Gastrocnemius medialis (tissue), 4 donors: ENCODE measurements around the gene KRTAP12-1.

Experiments
- CTCF ChIP-seq, 5 experiments: fragments of 450-650 bp in 3 of 5; fragments of 200-600 bp in 2 of 5; sonication (generic) in 2 of 5; IDR thresholded peaks in 4 of 5; conservative IDR thresholded peaks in 1 of 5; 1 replicate in 4 of 5; 2 replicates in 1 of 5; pipeline ENCODE4 v1.5.1; 2016 to 2019; ENCODE audit warnings: antibody characterized with exemption in 5 of 5, mild to moderate bottlenecking in 3 of 5, moderate library complexity in 3 of 5
- POLR2A ChIP-seq, 2 donors: fragments of 450-650 bp; IDR thresholded peaks; one replicate each; pipeline ENCODE4 v1.6.1; 2017; ENCODE audit warnings: antibody characterized with exemption in 2 of 2, mild to moderate bottlenecking in 2 of 2, moderate library complexity in 2 of 2

GRCh38 chr21:44703731-44704635, 22.0 kb upstream of the KRTAP12-1 start:
- no peak for TF ChIP-seq CTCF (IDR thresholded peaks at IDR 0.05 in 4 of 5, conservative IDR thresholded peaks at IDR 0.05 in 1 of 5)
- TF ChIP-seq POLR2A (IDR thresholded peaks at IDR 0.05), result no peak
